ENCODE measurements around the gene HBS1L. TPM values are rescaled to one million over a fixed set of nuclear protein-coding genes. Genes with fewer than 3 reads are reported as not detected.
"Not testable (repeated sequence)": the region's sequence is repeated elsewhere in the genome, so short reads cannot be mapped to it uniquely, and the experiment has no call there.

Gene HBS1L
- polyA plus RNA-seq, 1 donor: 39.5 TPM

DNA sequence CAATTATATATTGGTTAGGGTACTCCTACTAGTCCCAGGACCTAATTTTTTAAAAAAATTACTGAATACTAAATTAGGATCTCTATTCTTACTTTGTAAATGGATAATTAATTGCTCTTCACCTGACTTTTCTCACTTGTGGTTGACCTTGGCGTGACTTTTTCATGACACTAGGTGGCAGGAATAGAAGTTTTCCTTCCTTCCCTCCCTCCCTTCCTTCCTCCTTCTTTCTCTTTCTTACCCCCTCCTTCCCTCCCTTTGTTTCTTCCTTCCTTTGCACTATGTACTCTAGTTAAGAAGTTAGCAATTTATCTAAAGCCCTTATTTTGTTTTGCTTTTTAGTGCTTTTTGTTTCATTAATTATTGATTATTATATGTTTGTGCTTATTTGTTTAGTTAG, 20.4 kb upstream of the HBS1L start:
- DNase-seq (ENCODE audit: low read depth): no peak

DNA sequence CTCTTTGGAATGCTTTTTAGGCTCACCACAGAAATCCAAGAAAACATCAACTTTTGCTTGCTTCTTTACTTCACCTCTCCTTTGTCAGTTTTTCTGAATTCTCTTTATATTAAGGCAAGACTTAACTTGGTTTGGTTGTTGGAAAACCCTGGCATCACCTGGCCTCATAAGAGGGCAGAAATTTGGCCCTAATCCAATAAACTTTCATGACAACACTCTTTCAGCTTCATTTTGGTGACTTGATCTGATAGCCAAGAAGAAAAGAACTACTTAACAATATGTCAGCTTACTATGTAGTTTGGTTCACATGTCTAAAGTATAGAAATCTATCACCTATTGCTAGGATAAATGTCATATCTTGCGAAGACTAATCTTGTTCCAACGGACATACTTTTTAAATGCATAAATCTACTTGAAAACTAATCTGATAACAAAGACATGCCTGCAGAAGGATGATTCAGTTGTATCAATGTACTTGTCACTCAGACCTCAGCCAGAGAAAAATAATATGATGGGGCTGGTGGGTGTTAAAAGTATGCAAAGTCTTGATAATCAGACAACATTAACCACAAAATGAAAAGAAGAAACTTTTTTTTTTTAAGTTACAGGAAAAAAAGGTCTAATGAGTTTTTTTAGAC, 19.3 kb upstream of the HBS1L start:
- DNase-seq (ENCODE audit: low read depth): no peak

DNA sequence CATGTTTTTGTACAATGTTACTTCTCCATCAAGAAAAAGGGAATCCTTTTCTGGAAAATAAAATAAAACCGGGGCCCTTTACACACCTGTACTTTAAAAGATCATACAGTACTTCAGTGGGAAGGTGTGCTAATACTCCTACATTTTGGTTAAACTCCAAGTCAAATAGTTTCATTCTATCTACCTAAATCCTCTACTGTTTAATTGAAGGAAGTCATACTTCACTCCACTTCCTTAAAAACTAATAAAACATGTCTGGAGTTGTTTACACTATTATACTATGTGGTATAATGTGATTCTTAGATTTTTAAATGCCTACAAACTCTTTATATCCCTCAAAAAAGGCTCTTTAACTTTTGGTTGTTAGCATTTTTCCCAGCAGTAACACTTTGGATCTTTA, 18.6 kb upstream of the HBS1L start:
- DNase-seq (ENCODE audit: low read depth): no peak

DNA sequence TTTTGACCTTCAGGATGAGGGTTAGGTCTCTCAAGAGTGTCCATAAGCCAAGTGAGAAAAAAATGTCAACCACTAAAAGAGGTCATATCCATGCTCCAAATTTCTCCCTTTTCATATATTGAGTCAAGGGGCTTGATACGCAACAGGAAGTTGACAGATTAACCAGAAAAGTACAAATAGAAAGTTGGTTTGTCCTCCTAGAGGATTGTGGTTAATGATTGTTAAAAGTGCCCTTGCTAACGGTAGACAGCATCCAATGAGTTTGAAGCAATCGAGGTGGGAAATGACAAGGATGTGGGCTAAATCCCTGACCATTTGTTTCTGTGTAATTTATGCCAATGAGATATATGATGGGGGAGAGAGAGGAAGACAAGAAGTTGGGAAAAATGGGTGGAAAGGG, 18.1 kb upstream of the HBS1L start:
- DNase-seq (ENCODE audit: low read depth): no peak

DNA sequence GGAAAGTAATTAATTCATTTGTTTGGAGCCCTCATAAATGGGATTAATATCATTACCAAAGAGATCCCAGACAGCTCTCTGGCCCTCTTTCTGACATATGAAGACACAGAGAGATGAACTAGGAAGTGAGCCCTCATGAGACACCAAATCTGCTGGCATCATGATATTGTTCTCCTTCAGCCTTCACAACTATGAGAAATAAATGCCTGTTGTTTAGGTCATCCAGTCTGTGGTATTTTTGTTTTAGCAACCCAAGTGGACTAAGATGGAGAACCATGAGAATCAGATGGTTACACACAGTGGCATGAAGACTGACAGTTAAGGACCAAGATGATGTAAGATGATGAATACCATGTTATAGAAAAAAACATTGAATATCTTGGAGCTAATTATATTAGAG, 16.9 kb upstream of the HBS1L start:
- no peak for DNase-seq (ENCODE audit: low read depth)

DNA sequence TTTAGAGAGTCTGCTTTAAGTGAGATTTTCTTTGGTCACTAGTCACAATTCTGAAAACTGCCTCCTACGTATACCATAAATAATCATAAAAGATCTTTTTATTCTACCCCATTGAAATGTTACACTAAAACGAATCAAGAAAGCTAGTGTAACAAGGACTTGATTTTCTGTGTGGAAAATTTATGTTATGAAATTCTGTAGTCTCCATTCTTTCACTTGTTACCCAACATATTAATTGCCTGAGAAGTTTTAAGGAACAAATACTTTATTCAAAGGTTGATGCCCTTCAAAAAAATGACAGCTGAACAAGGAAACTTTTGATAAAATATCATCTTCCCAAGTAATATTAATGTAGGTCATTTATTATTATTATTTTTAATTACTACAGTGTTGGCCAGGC, 13.3 kb upstream of the HBS1L start:
- DNase-seq (ENCODE audit: low read depth): no peak

DNA sequence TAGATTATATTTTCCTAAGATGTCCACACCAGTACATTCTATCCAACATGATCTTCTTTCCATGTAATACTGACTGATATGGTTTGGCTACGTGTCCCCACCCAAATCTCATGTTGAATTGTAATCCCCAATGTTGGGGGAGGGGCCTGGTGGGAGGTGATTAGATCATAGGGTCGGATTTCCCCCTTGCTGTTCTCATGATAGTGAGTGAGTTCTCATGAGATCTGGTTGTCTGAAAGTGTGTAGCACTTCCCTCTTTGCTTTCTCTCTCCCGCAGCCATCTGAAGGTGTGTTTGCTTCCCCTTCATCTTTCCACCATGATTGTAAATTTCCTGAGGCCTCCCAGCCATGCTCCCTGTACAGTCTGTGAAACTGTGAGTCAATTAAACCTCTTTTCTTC, 12.2 kb upstream of the HBS1L start:
- no peak for DNase-seq (ENCODE audit: low read depth)

DNA sequence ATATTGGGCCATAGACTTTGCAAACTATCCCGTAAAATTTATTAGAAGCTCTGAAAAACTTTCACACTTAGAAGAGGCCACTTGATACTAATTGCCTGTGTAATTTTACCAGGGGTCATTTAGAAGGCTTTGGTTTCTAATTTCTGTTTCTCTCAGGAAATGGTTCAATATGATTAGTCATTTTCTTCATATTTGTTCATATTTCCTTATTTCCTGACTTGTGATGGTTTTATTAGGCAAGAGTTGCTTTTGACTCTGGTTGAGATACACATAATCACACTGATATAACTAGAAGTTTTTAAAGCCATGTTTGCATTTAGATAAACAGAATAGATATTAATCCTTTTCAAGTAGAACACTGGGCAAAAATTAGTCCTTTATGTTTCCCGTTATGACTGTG, 11.8 kb upstream of the HBS1L start:
- DNase-seq (ENCODE audit: low read depth): no peak

DNA sequence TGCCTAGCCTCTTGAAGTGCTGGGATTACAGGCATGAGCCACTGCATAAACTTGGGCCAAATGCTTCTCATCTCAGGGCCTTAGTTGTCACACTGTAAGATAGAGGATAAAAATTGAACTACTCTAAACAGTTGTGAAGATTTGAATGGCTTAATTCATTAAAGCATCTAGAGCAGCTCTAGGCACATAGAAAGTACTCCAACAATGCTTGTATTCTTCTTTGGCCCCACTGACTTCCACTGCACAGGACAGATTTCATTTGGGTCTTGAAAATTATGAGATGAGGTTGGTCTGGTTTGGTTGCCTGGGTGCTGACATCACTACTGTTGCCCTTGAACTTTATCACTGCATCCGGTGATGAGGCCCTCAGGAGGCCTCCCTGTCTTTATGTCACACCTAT, 10.0 kb upstream of the HBS1L start:
- DNase-seq (ENCODE audit: low read depth): no peak

DNA sequence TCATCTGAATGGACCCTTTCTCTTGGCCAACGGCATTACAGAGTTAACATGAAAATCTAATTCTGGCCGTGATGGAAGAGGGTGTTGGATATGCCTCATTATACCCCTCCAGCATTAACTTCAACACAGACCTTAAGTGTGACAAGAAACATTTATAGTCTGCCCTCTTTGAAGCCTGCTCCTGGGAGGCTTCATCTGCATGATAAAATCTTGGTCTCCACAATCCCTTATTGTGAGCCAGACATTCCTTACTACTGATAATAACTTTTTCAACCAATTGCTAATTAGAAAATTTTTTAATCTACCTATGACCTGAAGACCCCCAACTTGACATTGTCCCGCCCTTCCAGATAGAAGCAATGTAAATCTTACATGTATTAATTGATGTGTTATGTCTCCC, 9.3 kb upstream of the HBS1L start:
- DNase-seq (ENCODE audit: low read depth): no peak

DNA sequence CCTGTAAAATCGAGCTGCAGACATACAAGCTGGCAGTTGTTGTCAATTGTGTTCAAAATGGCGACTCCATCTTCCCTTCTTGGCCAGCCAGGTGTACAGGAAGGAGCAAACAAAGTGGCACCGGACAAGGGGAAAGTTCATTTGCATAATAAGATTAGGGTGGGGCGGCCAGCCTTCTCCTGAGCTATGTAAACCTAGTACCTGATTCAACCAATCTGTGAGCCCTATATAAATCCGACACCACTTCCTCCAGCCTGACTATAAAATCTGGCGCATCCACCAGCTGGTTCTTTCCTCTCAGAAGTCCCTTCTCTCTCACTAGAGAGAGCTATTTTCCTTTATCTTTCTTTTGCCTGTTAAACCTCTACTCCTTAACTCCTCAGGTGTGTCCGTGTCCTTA, 8.1 kb upstream of the HBS1L start:
- DNase-seq (ENCODE audit: low read depth): no peak

DNA sequence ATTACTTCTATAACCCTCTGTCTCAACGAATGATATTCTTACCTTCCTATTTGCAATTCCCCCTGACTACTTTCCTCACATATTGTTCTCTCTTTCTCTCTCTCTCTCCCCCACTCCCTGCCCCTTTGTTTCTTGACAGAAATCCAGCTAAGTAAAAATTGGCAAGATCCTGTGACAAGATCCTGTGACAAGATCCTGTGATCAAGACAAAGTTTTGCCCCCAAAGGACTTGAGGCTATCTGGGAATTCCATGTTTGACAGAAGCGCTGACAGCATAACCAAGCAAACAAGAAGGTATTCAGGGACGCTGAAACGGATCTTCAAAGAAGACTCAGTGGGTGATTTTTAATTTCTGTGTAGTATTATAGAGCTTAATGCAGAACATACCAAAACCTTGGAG, 5.5 kb upstream of the HBS1L start:
- no peak for DNase-seq (ENCODE audit: low read depth)

DNA sequence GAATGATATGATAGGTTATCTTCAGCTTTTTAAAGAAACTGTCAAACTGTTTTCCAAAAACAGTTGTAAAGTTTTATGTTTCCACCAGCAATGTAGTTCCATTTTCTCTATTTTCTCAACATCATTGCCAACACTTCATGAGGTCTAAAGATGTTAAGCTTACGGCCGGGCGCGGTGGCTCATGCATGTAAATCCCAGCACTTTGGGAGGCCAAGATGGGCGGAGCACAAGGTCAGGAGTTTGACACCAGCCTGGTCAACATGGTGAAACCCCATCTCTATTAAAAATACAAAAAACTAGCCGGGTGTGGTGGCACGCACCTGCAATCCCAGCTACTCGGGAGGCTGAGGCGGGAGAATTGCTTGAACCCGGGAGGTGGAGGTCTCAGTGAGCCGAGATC, 3.7 kb upstream of the HBS1L start:
- DNase-seq (ENCODE audit: low read depth): not testable (repeated sequence)

DNA sequence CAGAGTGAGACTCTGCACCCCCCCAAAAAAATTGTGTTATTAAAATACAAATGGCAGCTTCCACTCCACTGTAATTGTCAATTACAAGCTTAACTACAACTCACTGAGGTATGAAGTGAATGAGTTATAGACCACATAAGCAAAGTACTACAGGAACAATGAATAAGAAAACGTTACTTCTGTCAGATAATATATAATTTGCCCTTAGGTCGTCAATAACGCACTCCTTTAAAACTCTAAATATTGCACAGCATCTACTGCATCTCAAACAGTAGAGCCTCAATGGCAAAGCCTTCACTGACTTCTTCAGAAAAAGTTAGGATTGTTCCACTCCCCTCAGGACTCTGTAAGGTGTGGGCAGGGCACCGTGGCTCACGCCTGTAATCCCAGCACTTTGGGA, 2.0 kb upstream of the HBS1L start:
- DNase-seq (ENCODE audit: low read depth): no peak

DNA sequence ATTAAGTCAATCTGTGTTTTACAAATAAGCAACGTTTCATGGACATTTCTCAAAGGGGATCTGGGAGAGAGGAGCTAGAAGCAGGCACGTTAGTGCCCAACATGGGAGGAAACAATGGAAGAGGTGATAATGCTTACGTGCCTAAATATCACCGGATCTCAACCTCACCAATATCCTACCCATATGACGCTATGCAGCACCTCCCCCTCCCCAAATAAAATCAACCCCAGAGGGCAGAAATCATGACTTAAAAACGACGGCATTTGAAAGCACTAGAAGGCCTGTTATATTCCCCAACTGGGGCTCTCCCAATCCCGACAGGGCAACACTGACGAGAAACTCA, 425 bp downstream of the HBS1L start:
- no peak for DNase-seq (ENCODE audit: low read depth)

DNA sequence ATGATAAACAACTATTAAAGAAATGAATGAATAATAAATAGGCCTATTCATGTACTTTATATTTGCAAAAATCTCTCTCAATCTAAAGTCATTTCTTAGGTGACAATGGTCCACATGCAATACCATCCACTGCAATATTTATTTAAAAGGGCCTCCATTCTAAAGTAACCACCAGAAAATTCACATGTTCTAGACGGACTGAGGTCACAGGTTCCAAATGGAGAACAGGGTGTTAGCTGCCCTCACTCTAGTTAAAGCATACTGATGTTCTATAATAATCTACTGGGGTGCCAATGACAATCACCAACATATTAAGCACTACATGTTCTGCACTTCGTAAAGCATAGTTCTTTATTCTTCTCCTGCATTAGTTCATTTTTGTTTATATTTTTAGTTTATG, 1.2 kb downstream of the HBS1L start:
- no peak for DNase-seq (ENCODE audit: low read depth)

DNA sequence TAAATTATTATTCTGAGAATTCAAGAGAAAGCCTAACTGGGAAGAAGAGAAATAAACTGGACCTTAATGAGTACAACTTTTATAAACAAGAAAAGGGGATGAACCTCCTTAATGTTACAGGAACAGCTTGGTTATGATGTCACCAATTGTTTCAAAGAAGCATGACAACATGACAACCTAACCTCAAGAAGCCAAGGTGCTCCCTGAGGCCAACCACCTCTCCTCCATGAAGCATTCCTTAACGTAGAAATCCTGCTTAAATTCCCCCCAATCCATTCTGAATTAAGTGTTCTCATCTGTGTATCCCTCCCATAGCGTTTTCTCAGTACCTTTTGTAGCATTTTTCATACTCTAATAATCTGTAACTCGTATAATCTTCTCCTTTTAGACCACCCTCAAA, 1.7 kb downstream of the HBS1L start:
- no peak for DNase-seq (ENCODE audit: low read depth)

DNA sequence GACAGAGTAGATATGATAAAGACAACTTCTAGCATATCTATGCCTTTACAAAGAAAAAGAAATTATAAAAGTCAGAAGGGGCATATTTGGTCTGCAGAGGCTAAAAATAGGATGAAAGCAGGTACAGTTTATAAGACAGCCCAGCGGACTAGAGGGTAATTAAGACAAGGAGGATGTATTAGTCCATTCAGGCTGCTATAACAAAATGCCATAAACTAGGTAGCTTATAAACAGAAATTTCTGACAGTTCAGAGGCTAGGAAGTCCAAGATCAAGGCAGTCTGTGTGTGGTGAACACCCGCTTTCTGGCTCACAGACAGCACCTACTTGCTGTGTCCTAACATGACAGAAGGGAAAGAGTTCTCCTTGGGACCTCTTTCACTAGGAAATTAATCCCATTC, 5.7 kb downstream of the HBS1L start:
- DNase-seq (ENCODE audit: low read depth): no peak

DNA sequence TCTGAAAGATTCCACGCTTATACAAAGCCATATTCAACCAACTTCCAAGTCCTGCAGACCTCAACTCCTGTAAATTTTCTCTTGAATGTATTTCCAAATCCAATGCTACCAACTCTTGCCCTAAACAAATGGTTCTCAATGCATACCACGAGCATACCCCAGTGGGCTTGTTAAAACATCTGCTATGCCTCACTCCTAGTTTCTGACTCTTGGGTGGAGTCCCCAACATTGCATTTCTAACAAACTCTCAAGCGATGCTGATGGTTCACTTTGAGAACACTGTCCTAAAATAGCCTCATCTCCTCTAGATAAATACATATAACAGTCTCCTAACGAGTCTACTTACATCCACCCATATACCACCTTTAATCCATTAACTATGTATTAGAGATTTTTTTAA, 7.3 kb downstream of the HBS1L start:
- no peak for DNase-seq (ENCODE audit: low read depth)

DNA sequence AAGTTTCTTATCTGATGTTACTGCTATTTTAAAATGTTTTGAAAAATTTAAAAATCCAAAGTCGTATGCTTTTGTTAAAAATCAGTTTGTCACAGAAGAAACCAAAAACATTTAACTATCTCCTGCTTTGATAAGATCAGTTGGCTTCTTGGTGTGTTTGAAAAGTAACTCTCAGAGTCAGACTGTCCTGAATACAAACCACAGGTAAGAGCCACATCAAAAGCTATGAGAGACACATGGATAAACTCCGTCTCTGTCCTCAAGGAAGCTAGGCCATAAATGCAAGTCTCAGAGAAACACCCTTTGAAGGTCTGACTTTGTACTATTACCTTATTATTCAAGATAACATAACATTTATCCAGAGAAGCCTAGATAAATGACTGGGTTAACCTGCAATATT, 7.7 kb downstream of the HBS1L start:
- DNase-seq (ENCODE audit: low read depth): no peak

DNA sequence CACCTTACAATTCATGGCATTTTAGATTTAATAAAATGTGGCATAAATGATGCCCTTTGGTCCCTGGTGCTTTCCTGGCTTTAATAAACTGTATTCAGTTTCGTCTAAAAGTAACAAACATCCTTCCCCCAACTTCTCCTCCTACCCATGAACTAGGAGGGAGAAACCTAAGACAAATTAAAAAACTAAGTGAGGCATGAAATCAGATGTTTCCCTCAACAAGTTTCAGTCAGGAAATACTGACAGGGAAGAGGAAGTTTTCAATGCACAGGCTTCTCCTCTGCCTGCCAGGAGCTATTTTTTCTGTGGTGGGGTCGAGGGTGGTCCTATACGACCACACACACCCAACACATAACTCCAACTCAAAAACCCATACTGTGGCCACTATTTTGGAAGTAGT, 10.0 kb downstream of the HBS1L start:
- DNase-seq (ENCODE audit: low read depth): no peak

DNA sequence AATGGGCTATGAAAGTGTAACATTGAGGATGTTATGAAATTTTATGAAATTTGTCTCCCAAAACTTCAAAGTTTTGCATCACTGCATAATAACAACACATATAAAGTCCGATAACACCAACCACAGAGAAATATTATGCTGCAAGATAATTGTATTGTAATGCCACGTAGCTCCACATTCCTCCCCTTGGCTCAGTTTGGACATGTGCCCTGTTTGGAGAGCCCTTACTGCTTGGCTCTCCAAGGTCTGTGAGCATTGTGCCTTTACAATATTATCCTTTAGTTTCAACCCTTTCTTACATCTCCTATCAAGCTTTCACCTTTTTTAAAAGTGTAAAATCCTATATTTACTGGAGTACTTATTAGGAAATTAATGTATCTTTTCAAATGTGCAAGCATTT, 10.8 kb downstream of the HBS1L start:
- no peak for DNase-seq (ENCODE audit: low read depth)

DNA sequence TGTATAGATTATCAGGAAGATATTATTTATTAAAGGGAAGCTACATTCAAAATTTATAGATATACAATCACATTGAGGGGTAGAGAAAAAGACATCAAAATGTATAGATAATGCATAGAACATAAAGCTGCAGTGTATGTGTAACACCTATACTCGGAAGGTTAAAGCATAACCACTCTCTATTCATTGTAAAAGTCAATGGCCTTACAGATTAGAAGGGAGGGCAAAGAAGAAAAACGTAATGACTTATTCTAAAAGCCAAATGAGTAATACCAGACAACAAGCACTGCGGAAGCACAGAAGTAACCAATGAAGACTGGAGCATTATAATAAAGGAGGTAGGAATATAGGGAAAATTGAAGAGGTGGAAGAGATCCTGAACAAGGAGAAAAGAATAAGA, 11.3 kb downstream of the HBS1L start:
- DNase-seq (ENCODE audit: low read depth): no peak

DNA sequence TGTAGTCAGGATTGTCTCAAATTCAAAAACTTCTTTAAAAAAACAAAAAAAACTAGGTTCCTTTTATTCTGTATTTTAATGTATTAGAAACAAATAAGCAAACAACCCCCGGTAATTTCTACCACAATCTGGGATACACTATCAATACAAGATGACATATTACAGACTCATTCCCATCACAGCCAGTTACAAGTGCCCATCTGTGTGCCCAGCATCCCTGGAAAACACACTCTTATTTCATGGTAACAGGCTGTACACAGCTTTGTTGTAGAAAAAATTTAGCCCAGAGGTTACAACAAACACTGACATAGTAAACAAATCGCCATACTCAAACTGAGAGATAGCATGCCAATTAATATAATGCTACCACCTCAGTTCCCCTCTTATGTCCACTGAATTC, 16.3 kb downstream of the HBS1L start:
- no peak for DNase-seq (ENCODE audit: low read depth)

DNA sequence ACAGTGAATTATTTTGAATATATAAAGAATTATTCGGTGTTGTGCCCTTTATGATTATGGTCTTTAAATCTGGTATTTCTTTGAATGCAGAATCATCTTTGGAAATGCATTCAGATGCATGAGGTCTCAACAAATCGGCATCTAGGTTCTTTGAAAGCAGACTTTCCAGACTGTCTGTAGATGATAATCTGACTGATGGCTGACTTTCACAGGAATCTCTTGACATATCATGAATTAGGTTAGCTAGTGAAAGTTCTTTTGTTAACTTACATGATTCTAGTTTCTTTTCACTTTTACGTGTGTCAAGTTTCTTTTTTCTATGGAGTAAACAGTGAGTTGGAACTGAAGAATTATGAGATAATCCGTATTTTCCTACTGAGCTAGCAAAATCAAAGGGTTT, 17.1 kb downstream of the HBS1L start:
- DNase-seq (ENCODE audit: low read depth): no peak
